OCI-LY7 (cell line): ENCODE results near the gene TMEM52B. TPM values are rescaled to one million over a fixed set of nuclear protein-coding genes. Genes with fewer than 3 reads are reported as not detected.

Experiments
- BruUV-seq: library from RNA; stranded (reverse); fragments of 400-500 nt; replicated peaks from 2 replicates; lab custom pipeline; 2021; lab: Mats Ljungman, UMichigan
- CTCF ChIA-PET: fragments of 300-600 bp; sonication (Branson Sonifier 250); formaldehyde crosslinking; loops from one replicate; lab custom pipeline; 2022; ENCODE audit warnings: antibody characterized with exemption; ENCODE audit not compliant: unreplicated experiment; lab: Charles Lee
- POLR2A ChIA-PET: fragments of 300-600 bp; sonication (Branson Sonifier 250); formaldehyde crosslinking; loops from one replicate; lab custom pipeline; 2022; ENCODE audit warnings: antibody characterized with exemption; lab: Charles Lee
- DNase-seq: peaks from one replicate; pipeline ENCODE4 v3.0.0-alpha.2; 2015; ENCODE audit warnings: low spot score
- H2AFZ ChIP-seq: fragments of 200-600 bp; sonication (generic), shearing (Covaris generic); 2 replicates; pipeline ENCODE4 v1.6.1; 2014; ENCODE audit warnings: mild to moderate bottlenecking, antibody characterized with exemption, low read length, moderate library complexity
- H3K27ac ChIP-seq: fragments of 200-600 bp; sonication (generic); 2 replicates; pipeline ENCODE4 v1.5.1; 2014; ENCODE audit warnings: mixed run types, low read depth, mild to moderate bottlenecking, moderate library complexity, low read length, inconsistent platforms; ENCODE audit not compliant: poor library complexity, severe bottlenecking
- H3K36me3 ChIP-seq: fragments of 200-600 bp; sonication (generic); 2 replicates; pipeline ENCODE4 v1.6.1; 2014; ENCODE audit warnings: mild to moderate bottlenecking, antibody characterized with exemption, low read length, moderate library complexity, mixed read lengths; ENCODE audit not compliant: insufficient read depth
- H3K4me1 ChIP-seq: fragments of 200-600 bp; sonication (generic); 2 replicates; pipeline ENCODE4 v1.5.1; 2014; ENCODE audit warnings: mild to moderate bottlenecking, low read length; ENCODE audit not compliant: insufficient read depth, poor library complexity, severe bottlenecking
- H3K4me2 ChIP-seq: fragments of 200-600 bp; sonication (generic); 2 replicates; pipeline ENCODE4 v1.6.1; 2014; ENCODE audit warnings: mild to moderate bottlenecking, low read length
- H3K4me3 ChIP-seq: fragments of 200-600 bp; sonication (generic); 2 replicates; pipeline ENCODE4 v1.5.1; 2014; ENCODE audit warnings: mild to moderate bottlenecking, low read depth, low read length; ENCODE audit not compliant: poor library complexity, severe bottlenecking
- H3K79me2 ChIP-seq: fragments of 200-600 bp; sonication (generic); 2 replicates; pipeline ENCODE4 v1.6.1; 2016; ENCODE audit warnings: low read depth, mild to moderate bottlenecking, low read length, moderate library complexity, mixed read lengths; ENCODE audit not compliant: insufficient read depth
- H3K9me2 ChIP-seq: fragments of 200-600 bp; sonication (generic); 2 replicates; pipeline ENCODE4 v1.6.1; 2016; ENCODE audit warnings: mild to moderate bottlenecking, low read length, mixed read lengths; ENCODE audit not compliant: insufficient read depth
- H3K9me3 ChIP-seq: fragments of 200-600 bp; sonication (generic); 2 replicates; pipeline ENCODE4 v1.6.1; 2014; ENCODE audit warnings: mild to moderate bottlenecking, mixed run types, low read length, mixed read lengths
- H4K20me1 ChIP-seq: fragments of 200-600 bp; sonication (generic); 2 replicates; pipeline ENCODE4 v1.6.1; 2014; ENCODE audit warnings: mild to moderate bottlenecking, antibody characterized with exemption, low read length, moderate library complexity, mixed read lengths; ENCODE audit not compliant: insufficient read depth
- EZH2phosphoT487 ChIP-seq: fragments of 200-600 bp; sonication (generic); IDR thresholded peaks from 2 replicates; pipeline ENCODE4 v1.6.1; 2018; ENCODE audit warnings: low read depth, borderline replicate concordance, mild to moderate bottlenecking, mixed run types, antibody characterized with exemption, low read length, moderate library complexity, mixed read lengths
- intact Hi-C: fragments of 100-400 bp; cut with micrococcal nuclease; formaldehyde crosslinking; loops from one replicate; pipeline ENCODE4 v1.10.0; 2022; ENCODE audit not compliant: unreplicated experiment
- total RNA-seq, 2 experiments: library from RNA; depleted of rRNA in 1 of 2; stranded (reverse); fragments of >200 nt in 1 of 2; shearing (Covaris generic) in 1 of 2; gene quantifications; 2 replicates each; pipeline ENCODE4 v1.2.3, GENCODE V29; 2014 to 2022
- TF ChIP-seq, protein P1 (sequence below): fragments of 200-600 bp; sonication (generic); conservative IDR thresholded peaks from 2 replicates; pipeline ENCODE4 v1.5.1; 2014; ENCODE audit warnings: mild to moderate bottlenecking, antibody characterized with exemption, low read length, moderate library complexity, mixed read lengths

TMEM52B gene
- total RNA-seq, 2 experiments from 2014 or later = 0.21 TPM; not detected in 1

DNA sequence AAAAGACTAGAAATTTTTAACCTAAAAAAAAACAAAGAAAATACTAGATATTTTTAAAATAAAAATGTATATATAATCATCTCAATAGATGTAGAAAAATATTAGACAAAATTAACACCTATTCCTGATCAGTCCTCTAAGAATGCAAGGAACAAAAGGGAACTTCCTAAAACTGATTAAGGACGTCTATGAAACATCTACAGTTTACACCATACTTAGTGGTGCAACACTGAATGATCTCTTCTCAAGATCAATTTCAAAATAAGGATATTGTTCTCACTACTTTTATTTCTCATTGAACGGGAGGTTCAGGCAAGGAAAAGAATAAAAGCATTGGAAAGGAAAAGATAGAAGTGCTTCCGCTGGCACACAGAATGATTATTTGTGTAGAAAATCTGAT is 22.9 kb upstream of the TMEM52B start:
- TF ChIP-seq, protein P1, sequence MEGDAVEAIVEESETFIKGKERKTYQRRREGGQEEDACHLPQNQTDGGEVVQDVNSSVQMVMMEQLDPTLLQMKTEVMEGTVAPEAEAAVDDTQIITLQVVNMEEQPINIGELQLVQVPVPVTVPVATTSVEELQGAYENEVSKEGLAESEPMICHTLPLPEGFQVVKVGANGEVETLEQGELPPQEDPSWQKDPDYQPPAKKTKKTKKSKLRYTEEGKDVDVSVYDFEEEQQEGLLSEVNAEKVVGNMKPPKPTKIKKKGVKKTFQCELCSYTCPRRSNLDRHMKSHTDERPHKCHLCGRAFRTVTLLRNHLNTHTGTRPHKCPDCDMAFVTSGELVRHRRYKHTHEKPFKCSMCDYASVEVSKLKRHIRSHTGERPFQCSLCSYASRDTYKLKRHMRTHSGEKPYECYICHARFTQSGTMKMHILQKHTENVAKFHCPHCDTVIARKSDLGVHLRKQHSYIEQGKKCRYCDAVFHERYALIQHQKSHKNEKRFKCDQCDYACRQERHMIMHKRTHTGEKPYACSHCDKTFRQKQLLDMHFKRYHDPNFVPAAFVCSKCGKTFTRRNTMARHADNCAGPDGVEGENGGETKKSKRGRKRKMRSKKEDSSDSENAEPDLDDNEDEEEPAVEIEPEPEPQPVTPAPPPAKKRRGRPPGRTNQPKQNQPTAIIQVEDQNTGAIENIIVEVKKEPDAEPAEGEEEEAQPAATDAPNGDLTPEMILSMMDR = no peak
- TF ChIP-seq EZH2phosphoT487 = no peak
- H3K4me1 ChIP-seq = peaks cover 39% of the 10 kb centered on the region
- H3K9me3 ChIP-seq = peaks cover 8% of the 10 kb centered on the region; the same call in 1 of the 2 replicates
- H3K9me2 ChIP-seq = no peaks in the 10 kb centered on the region
- DNase-seq = no peak
- H3K36me3 ChIP-seq = no peaks in the 10 kb centered on the region; the same call in 1 of the 2 replicates
- intact Hi-C loops = no loop called here
- no TSS peak for BruUV-seq
- ChIA-PET CTCF (no interaction called here), POLR2A (interaction anchor here (0.5 to 0.6 kb wide), 2 partner anchors 85 to 298 kb away, joined by 3 to 5 read pairs; no protein-coding TSS in a partner anchor)
- H4K20me1 ChIP-seq = no peaks in the 10 kb centered on the region
- H3K4me2 ChIP-seq = no peak overlapping the region
- no peaks in the 10 kb centered on the region for H3K79me2 ChIP-seq
- H2AFZ ChIP-seq = no peak overlapping the region
- no peak overlapping the region for H3K4me3 ChIP-seq
- no peak overlapping the region for H3K27ac ChIP-seq

DNA sequence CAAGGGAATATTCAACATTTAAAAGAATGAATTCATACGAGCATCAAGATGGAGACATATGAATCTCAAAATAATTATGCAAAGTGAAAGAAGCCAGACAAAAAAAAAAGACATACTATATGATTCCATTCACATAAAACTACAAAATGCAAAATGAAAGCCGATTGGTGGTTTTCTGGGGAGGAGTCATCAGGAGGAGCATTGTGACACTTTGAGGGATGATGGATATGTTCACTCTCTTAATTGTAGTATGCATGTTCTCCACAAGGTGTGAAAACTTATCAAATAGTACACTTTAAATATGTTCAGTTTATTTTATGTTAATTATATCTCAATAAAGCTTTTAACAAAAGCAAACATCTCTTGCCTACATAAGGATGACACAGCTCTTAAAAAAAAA is 20.4 kb upstream of the TMEM52B start:
- Histone ChIP-seq H3K79me2 (no peaks in the 10 kb centered on the region), H2AFZ (peak overlapping the region; percentile 66; the same call in 1 of the 2 replicates), H3K4me3 (peak overlapping the region; percentile 28), H3K9me2 (no peaks in the 10 kb centered on the region), H3K27ac (peak overlapping the region; percentile 16), H4K20me1 (no peaks in the 10 kb centered on the region), H3K4me1 (peaks cover 49% of the 10 kb centered on the region), H3K9me3 (peaks cover 8% of the 10 kb centered on the region; the same call in 1 of the 2 replicates), H3K4me2 (peak overlapping the region; percentile 61), H3K36me3 (no peaks in the 10 kb centered on the region; the same call in 1 of the 2 replicates)
- BruUV-seq = no TSS peak
- CTCF ChIA-PET = interaction anchor here (1.4 kb wide), 1 partner anchor 11 kb away, joined by 4 read pairs; no protein-coding TSS in a partner anchor
- TF ChIP-seq EZH2phosphoT487 = no peak
- TF ChIP-seq, protein P1 = peak; percentile 50; the same call in 1 of the 2 replicates
- DNase-seq = peak; percentile 22
- POLR2A ChIA-PET = interaction anchor here (0.6 to 3.3 kb wide), 8 partner anchors 11 to 87 kb away, joined by 3 to 15 read pairs (median 6); partner anchors contain the start of gene OLR1
- intact Hi-C loops = no loop called here

DNA sequence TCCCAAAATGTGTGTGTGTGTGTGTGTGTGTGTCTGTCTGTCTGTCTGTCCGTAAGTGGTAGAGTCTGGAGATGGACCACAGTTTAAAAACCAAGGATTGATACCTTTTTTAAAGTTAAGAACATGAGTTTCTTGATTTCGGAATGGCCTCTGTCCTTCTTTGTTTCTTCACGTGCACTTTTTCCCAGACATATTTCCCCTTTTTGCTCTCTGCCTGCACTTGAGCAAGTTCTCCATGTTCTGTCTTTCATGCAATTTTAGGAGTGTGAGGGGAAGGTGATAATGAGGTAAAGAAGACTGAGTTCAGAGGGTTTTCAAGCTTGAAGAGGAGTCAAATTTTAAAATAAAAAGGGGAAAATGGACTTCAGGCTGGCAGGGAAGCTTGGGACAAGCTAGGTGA is 19.6 kb upstream of the TMEM52B start:
- no peaks in the 10 kb centered on the region for H4K20me1 ChIP-seq
- TF ChIP-seq, protein P1 = no peak
- no peak for TF ChIP-seq EZH2phosphoT487
- H3K4me3 ChIP-seq = peak overlapping the region; percentile 28
- H3K79me2 ChIP-seq = no peaks in the 10 kb centered on the region
- H3K27ac ChIP-seq = peak overlapping the region; percentile 16
- no peaks in the 10 kb centered on the region; the same call in 1 of the 2 replicates for H3K36me3 ChIP-seq
- peaks cover 40% of the 10 kb centered on the region for H3K4me1 ChIP-seq
- DNase-seq = no peak
- ChIA-PET POLR2A (interaction anchor here (0.6 to 3.3 kb wide), 13 partner anchors 10 to 435 kb away, joined by 3 to 15 read pairs (median 5); partner anchors contain the start of gene OLR1), CTCF (interaction anchor here (0.5 to 1.4 kb wide), 3 partner anchors 10 to 341 kb away, joined by 3 to 4 read pairs (median 3); no protein-coding TSS in a partner anchor)
- peak overlapping the region; percentile 61 for H3K4me2 ChIP-seq
- H2AFZ ChIP-seq = peak overlapping the region; percentile 66
- peaks cover 8% of the 10 kb centered on the region; the same call in 1 of the 2 replicates for H3K9me3 ChIP-seq
- intact Hi-C loops = no loop called here
- BruUV-seq = no TSS peak
- no peaks in the 10 kb centered on the region for H3K9me2 ChIP-seq
